Cardiac fibroblast (primary cell): ENCODE results near the gene BRS3.

ENCODE experiments used
- DNase-seq, 2 donors: peaks; one replicate each; pipeline versions ENCODE4 v3.0.0 to v3.0.0-alpha.2; 2010; ENCODE audit warnings: low read depth in 2 of 2
- H3K4me3 ChIP-seq, 2 donors: replicated peaks in 1 of 2; 1 replicate in 1 of 2; 2 replicates in 1 of 2; pipeline ENCODE4 v1.5.1; 2011; ENCODE audit warnings: low read depth in 2 of 2, low read length in 2 of 2, mild to moderate bottlenecking in 2 of 2, moderate library complexity in 1 of 2
- CTCF ChIP-seq: IDR thresholded peaks from one replicate; pipeline ENCODE4 v1.5.1; 2011; ENCODE audit warnings: low read depth, mild to moderate bottlenecking, low read length, inconsistent platforms

BRS3 gene

GRCh38 chrX:136491832-136492231 lies 4.1 kb downstream of the BRS3 start:
- no peak overlapping the region for H3K4me3 ChIP-seq
- DNase-seq, result no peak
- no peak for TF ChIP-seq CTCF

- DNase-seq, result no peak
- TF ChIP-seq CTCF, result no peak
- no peak overlapping the region for H3K4me3 ChIP-seq
Observed at GRCh38 chrX:136493011-136493410, 5.3 kb downstream of the BRS3 start.

GRCh38 chrX:136495043-136495442 lies 7.3 kb downstream of the BRS3 start:
- DNase-seq, result no peak
- H3K4me3 ChIP-seq, result no peak overlapping the region
- no peak for TF ChIP-seq CTCF

- H3K4me3 ChIP-seq, result peak overlapping the region; percentile 51 to 73
- no peak for TF ChIP-seq CTCF
Observed at GRCh38 chrX:136496186-136496763, 8.5 kb downstream of the BRS3 start.

GRCh38 chrX:136496764-136497555 lies 9.2 kb downstream of the BRS3 start:
- peak overlapping the region; percentile 70 to 73 for H3K4me3 ChIP-seq
- DNase-seq, result peak; percentile 89
- TF ChIP-seq CTCF, result no peak

More at GRCh38 chrX:136496186-136496763, 8.5 kb downstream of the BRS3 start:
- no peak for DNase-seq

GRCh38 chrX:136497556-136498052 lies 9.9 kb downstream of the BRS3 start, which contains the start of gene HTATSF1:
Gene HTATSF1, plus strand, starts transcription at chrX:136497592. Its CDS starts 93 bp downstream, at chrX:136497685.
- TF ChIP-seq CTCF, result no peak
- no peak for DNase-seq
- peak within 1 kb of the TSS; percentile 70 to 73 for H3K4me3 ChIP-seq
